Astrocyte (in vitro differentiated cells and primary cell): Measurements from ENCODE around the gene MAVS. TPM values are rescaled to one million over a fixed set of nuclear protein-coding genes. Genes with fewer than 3 reads are reported as not detected.

Experiments used
- DNase-seq: peaks from one replicate; pipeline ENCODE4 v3.0.0-alpha.2; 2010; ENCODE audit warnings: low read depth
- FAIRE-seq: peaks from 2 replicates; lab custom pipeline; 2011; peaks lifted over from hg19 to GRCh38; lab: Jason Lieb, UNC
- H2AFZ ChIP-seq: 2 replicates; pipeline ENCODE4 v1.6.0; 2012; ENCODE audit warnings: low read depth, low read length, inconsistent platforms
- H3K27ac ChIP-seq: 2 replicates; pipeline ENCODE4 v1.5.1; 2011; ENCODE audit warnings: low read depth, low read length, inconsistent platforms
- H3K27me3 ChIP-seq: 2 replicates; pipeline ENCODE4 v1.6.0; 2011; ENCODE audit warnings: low read length, inconsistent platforms; ENCODE audit not compliant: insufficient read depth
- H3K36me3 ChIP-seq: 2 replicates; pipeline ENCODE4 v1.5.1; 2011; ENCODE audit warnings: low read length, inconsistent platforms; ENCODE audit not compliant: insufficient read depth
- H3K4me1 ChIP-seq: 2 replicates; pipeline ENCODE4 v1.5.1; 2011; ENCODE audit warnings: low read length, inconsistent platforms; ENCODE audit not compliant: insufficient read depth
- H3K4me2 ChIP-seq: 2 replicates; pipeline ENCODE4 v1.6.0; 2012; ENCODE audit warnings: low read length, inconsistent platforms
- H3K4me3 ChIP-seq: 2 replicates; pipeline ENCODE4 v1.5.1; 2011; ENCODE audit warnings: low read depth, mild to moderate bottlenecking, low read length, inconsistent platforms; ENCODE audit not compliant: insufficient read depth
- H3K79me2 ChIP-seq: 2 replicates; pipeline ENCODE4 v1.6.0; 2012; ENCODE audit warnings: mild to moderate bottlenecking, low read length, inconsistent platforms; ENCODE audit not compliant: insufficient read depth
- H3K9ac ChIP-seq: 2 replicates; pipeline ENCODE4 v1.6.0; 2012; ENCODE audit warnings: mild to moderate bottlenecking, low read length, inconsistent platforms
- H3K9me3 ChIP-seq: 2 replicates; pipeline ENCODE4 v1.5.1; 2012; ENCODE audit warnings: low read depth, mild to moderate bottlenecking, low read length, inconsistent platforms; ENCODE audit not compliant: insufficient read depth
- H4K20me1 ChIP-seq: 2 replicates; pipeline ENCODE4 v1.6.0; 2012; ENCODE audit warnings: low read length, inconsistent platforms; ENCODE audit not compliant: insufficient read depth
- H3K27ac Mint-ChIP-seq: one replicate; pipeline ENCODE4 v1.8.0; 2021; ENCODE audit warnings: mild to moderate bottlenecking, mixed read lengths; ENCODE audit not compliant: unreplicated experiment
- H3K27me3 Mint-ChIP-seq: one replicate; pipeline ENCODE4 v1.8.0; 2021; ENCODE audit warnings: low read depth, mixed read lengths; ENCODE audit not compliant: unreplicated experiment
- H3K36me3 Mint-ChIP-seq: one replicate; pipeline ENCODE4 v1.8.0; 2021; ENCODE audit warnings: low read depth, mixed read lengths; ENCODE audit not compliant: unreplicated experiment
- H3K4me1 Mint-ChIP-seq: one replicate; pipeline ENCODE4 v1.8.0; 2021; ENCODE audit warnings: low read depth, mixed read lengths; ENCODE audit not compliant: unreplicated experiment
- H3K4me3 Mint-ChIP-seq: one replicate; pipeline ENCODE4 v1.8.0; 2021; ENCODE audit warnings: mild to moderate bottlenecking, moderate library complexity, mixed read lengths; ENCODE audit not compliant: unreplicated experiment
- H3K9me3 Mint-ChIP-seq: one replicate; pipeline ENCODE4 v1.8.0; 2021; ENCODE audit warnings: mild to moderate bottlenecking, mixed read lengths; ENCODE audit not compliant: unreplicated experiment
- CTCF ChIP-seq: IDR thresholded peaks from 2 replicates; pipeline ENCODE4 v1.5.1; 2011; ENCODE audit warnings: low read depth, mild to moderate bottlenecking, inconsistent platforms, low read length, moderate library complexity; ENCODE audit not compliant: insufficient read depth
- EZH2 ChIP-seq: IDR thresholded peaks from 2 replicates; pipeline ENCODE4 v1.6.1; 2012; ENCODE audit warnings: mild to moderate bottlenecking, low read length, inconsistent platforms; ENCODE audit not compliant: insufficient read depth
- total RNA-seq: library from RNA; stranded (reverse); gene quantifications from 2 replicates; pipeline ENCODE4 v1.2.1, GENCODE V29; 2021

Gene MAVS
- total RNA-seq, 1 donor from 2014 or later, result 42.1 TPM

- no peaks in the 10 kb centered on the region for H3K27me3 ChIP-seq
- no peak for FAIRE-seq
These were observed 27.7 kb downstream of the MAVS start for GRCh38 chr20:3874194-3874844.

DNA sequence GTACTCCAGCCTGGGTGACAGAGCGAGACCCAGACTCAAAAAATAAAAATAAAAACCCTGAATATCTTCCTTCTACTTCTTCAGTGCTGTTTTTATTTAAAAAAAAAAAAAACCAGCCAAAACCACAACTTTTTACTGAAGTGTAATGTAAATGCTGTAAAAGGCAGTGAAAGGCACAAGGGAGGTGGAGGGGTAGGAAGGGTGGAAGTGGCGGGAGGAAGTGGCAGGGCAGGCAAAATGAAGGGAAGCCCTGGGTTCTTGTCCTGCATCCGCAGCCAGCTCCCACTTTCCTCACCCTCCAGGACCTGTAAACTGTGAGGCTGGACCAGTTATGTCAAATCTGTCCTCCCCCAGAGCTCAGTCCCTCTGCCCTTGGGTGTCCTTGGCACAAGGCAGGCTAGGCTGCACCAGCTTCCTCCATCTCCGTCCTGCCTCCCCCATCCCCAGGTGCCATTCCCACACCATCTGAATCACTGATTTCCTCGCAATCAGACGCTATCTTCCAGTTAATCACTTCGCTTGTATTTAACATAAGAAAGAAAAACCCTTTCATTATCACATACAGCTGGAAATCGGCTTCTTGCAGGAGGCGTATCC is 28.8 kb downstream of the MAVS start:
- Histone ChIP-seq H3K36me3 (peaks cover 10% of the 10 kb centered on the region), H3K4me1 (peaks cover 3% of the 10 kb centered on the region), H3K4me3 (no peak overlapping the region), H3K9ac (no peak overlapping the region), H3K79me2 (no peaks in the 10 kb centered on the region), H3K27ac (no peak overlapping the region), H3K4me2 (no peak overlapping the region), H4K20me1 (peaks cover 30% of the 10 kb centered on the region), H3K27me3 (no peaks in the 10 kb centered on the region), H2AFZ (no peak overlapping the region), H3K9me3 (no peaks in the 10 kb centered on the region)
- TF ChIP-seq CTCF (no peak), EZH2 (no peak)
- DNase-seq (no peak), FAIRE-seq (no peak)
- no peak overlapping the region for H3K4me3 Mint-ChIP-seq
- peaks cover 8% of the 10 kb centered on the region for H3K4me1 Mint-ChIP-seq
- no peak overlapping the region for H3K27ac Mint-ChIP-seq
- no peaks in the 10 kb centered on the region for H3K27me3 Mint-ChIP-seq
- no peaks in the 10 kb centered on the region for H3K9me3 Mint-ChIP-seq
- peaks cover 31% of the 10 kb centered on the region for H3K36me3 Mint-ChIP-seq

More at GRCh38 chr20:3874194-3874844, 27.7 kb downstream of the MAVS start:
- H3K4me3 Mint-ChIP-seq, result no peak overlapping the region
- Histone ChIP-seq H3K27ac (no peak overlapping the region), H3K4me1 (peaks cover 3% of the 10 kb centered on the region), H3K36me3 (peaks cover 10% of the 10 kb centered on the region), H3K4me2 (no peak overlapping the region), H3K79me2 (no peaks in the 10 kb centered on the region), H3K4me3 (no peak overlapping the region), H3K9ac (no peak overlapping the region), H3K9me3 (no peaks in the 10 kb centered on the region), H4K20me1 (peaks cover 30% of the 10 kb centered on the region), H2AFZ (no peak overlapping the region)
- TF ChIP-seq EZH2 (no peak), CTCF (no peak)
- peaks cover 11% of the 10 kb centered on the region for H3K4me1 Mint-ChIP-seq
- H3K9me3 Mint-ChIP-seq, result no peaks in the 10 kb centered on the region
- peaks cover 31% of the 10 kb centered on the region for H3K36me3 Mint-ChIP-seq
- DNase-seq, result no peak
- no peaks in the 10 kb centered on the region for H3K27me3 Mint-ChIP-seq
- no peak overlapping the region for H3K27ac Mint-ChIP-seq

GRCh38 chr20:3876000-3876399 is 29.4 kb downstream of the MAVS start:
- peaks cover 29% of the 10 kb centered on the region for H3K36me3 Mint-ChIP-seq
- H3K27me3 Mint-ChIP-seq, result no peaks in the 10 kb centered on the region
- Histone ChIP-seq H2AFZ (no peak overlapping the region), H4K20me1 (peaks cover 30% of the 10 kb centered on the region), H3K36me3 (peaks cover 10% of the 10 kb centered on the region), H3K4me2 (no peak overlapping the region), H3K9ac (no peak overlapping the region), H3K4me1 (peaks cover 3% of the 10 kb centered on the region), H3K9me3 (no peaks in the 10 kb centered on the region), H3K4me3 (no peak overlapping the region), H3K27ac (no peak overlapping the region), H3K27me3 (no peaks in the 10 kb centered on the region), H3K79me2 (no peaks in the 10 kb centered on the region)
- peaks cover 5% of the 10 kb centered on the region for H3K4me1 Mint-ChIP-seq
- no peak overlapping the region for H3K27ac Mint-ChIP-seq
- FAIRE-seq (no peak), DNase-seq (no peak)
- TF ChIP-seq EZH2 (no peak), CTCF (no peak)
- no peak overlapping the region for H3K4me3 Mint-ChIP-seq
- H3K9me3 Mint-ChIP-seq, result no peaks in the 10 kb centered on the region
